Fibroblast of gingiva (primary cell): ENCODE data around the gene CDKN1C.
A peak's percentile ranks its signal among the peaks of the same experiment; 100 is the strongest.

Experiments
- DNase-seq: peaks from one replicate; pipeline ENCODE4 v3.0.0-alpha.2; 2011; ENCODE audit warnings: low read depth

Gene CDKN1C

DNA sequence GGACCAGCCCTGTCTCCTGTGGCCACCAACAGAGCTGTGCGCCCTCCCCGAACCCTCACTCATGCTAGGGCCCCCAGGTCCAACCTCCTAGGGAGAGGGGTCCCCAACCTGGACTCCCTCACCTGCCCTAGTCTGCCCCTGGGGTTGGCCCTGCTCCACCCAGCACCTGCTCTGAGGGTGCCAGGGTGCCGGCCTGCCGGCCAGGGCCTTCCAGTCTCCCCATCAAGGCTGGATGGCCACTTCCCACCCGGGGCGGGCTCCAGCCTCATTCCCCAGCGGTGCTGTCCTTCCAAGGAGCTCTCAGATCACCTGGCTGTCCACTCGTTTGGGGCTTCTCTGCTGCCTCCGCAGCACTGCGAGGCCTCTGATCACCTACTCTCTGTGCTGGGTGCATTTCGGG, 39.1 kb downstream of the CDKN1C start:
- no peak for DNase-seq

DNA sequence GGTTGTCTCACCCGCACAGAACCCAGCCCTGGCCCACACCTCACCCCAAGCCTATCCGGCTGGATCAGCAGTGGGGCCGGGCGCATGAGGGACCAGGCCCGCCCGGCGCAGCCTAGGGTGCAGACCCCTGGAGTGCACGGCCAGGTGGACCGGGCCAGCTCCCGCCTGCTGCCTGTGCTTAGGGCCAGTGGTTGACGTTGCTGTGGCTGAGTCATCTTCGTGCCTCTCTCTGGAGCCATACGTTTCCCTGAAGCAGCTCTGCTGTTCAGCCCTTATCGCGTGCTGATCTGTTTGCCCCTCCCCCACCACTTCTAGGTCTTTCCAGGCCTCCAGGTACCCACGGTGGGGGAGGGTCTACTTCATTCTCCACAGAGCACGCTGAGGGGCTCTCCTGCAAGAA, 39.5 kb downstream of the CDKN1C start:
- DNase-seq: no peak

DNA sequence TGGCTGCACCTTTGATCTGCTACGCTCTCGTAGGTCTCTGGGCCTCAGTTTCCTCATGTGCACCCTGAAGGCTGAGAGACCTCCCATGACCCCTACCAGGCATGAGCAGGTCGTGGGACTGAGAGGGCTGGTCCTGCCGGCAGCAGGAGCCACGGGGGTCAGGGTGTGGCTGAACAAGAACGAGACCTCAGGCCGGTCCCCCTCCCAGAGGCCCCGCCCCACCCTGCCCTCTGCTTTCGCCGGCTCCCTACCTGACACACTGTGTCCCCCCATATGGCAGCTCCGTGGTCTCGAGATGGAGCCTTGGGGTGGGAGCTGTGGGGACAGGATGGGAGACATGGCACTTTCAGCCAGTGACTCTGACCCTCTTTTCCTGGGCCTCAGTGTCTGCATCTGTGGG, 40.6 kb downstream of the CDKN1C start:
- DNase-seq: no peak

DNA sequence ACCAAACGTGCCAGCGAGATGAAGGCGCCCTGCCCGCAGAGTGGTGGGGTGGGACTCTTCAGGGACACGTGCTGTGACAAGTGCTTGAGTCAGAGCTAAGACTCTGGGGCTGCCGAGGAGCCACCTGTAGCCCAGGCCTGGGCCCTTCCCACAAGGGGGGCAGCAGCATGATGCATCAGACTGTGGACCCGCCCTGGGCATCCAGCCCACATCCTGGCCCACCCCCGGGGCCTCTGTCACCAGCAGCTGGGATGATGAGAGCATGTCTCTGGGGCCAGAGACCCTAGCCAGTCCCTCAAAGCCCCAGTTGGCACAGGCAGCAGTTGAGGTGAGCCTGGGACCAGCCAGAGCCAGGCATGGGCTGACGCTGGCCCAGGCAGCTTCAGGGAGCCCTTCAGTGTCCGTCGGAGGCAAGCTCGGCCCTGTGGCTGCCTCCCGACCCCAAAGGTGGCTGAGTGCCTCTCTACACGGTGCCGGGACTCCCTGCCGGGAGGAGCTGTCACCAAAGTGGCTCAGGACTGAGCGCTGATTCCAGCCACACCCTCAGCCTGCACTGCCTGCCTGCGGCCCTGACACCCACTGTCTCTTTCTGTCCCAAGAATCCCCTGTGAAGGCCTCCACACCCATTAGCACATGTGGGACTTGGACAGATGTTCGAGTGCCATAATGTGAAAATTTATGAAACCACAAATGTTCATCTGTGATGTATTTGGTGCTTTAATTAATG, 41.3 kb downstream of the CDKN1C start:
- no peak for DNase-seq

DNA sequence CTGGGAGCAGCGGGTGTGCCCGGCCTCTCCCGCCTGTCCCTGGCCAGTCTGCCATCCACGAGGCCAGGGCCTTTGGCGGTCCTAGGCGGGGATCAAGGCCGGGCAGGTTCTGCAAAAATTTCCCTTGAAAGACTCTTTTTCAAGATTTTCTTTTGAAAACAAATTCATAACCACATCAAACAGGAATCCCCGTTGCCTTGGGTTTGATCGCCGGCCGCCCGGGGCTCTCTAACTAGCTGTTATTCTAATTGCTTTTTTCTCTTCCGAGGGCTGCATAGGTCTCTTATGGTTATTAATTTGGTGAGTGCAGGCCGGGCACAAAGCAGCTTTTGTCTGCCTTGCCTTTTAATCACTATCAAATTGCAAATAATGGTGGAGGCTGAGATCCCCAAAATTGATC, 42.0 kb downstream of the CDKN1C start:
- no peak for DNase-seq

DNA sequence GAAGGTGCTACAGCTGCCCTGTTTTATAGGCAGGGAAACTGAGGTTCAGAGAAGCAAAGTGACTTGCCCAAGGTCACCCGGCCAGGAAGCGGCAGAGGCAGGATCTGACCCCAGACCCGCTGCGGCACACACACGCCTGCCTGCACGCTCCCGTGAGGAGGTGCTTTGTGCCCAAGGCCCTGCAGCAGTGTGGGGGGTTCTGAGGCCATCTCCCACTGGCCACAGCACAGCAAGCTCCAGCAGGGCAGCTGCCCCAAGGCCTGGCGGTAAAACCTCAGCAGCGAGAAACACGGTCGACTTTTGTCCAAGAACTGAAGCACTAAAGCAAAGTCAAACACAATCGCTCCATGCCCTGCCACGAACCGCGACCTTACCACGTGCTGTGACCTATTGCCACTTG, 42.7 kb downstream of the CDKN1C start:
- DNase-seq: no peak

DNA sequence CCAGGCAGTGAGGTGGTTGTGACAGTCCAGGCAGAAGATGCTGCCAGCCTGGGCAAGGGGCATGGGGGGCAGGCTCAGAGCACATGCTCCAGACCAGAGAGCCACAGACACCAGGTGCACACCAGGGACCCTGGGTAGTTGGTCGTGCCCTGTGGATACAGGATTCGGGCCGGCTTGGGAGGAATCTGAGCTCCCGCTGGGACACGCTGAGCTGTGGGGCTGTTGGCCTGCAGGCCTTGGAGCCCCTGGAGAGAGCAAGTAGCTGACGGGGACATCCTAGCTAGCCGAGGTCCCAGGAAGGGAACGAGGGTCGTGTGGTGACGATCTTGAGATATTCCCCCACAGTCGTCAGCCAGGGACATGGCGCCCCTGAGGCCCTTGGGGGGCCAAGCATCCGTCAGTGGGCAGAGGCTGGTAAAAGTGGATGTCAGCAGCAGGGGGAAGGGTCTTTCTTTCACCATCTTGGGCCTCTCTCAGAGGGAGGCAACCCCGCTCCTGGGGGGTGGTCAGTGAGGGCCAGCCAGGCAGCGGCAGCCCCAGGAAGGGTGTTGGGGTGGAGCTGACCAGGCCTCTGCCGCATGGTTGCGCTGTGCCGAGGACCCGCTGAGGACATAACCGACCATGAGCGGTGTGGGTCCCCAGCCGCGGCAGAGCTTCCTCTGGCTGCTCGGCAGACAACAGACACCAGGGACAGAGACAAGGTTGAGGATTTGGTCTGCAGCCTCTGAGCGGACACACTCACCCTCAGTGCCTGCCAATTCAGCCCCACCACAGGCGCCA, 44.0 kb downstream of the CDKN1C start:
- DNase-seq: no peak

DNA sequence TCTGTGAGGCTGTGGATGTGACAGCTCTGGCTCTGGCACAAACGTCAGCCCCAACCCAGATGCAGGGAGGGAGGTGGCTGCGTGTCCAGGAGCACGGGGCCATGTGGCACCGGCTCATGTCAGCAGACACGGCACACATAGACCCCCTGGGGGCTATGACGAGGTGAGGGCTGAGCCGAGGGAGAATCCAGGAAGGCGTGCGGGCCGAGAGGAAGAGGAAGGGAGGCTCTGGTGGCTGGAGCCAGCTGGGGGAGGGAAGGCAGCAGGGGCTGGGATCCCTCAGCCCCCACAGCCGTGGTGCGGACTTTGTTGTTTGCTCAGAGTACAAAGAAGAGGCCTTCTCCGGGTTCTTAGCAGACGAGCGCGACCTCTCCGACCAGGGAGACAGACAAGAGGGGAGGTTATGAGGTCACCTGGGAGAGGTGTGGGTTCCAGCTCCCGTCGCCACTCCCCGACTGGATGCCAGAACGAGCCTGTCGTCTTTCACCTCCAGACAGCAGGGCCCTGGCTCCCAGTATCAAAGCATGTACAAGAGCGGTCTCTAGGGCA, 46.1 kb downstream of the CDKN1C start:
- no peak for DNase-seq

DNA sequence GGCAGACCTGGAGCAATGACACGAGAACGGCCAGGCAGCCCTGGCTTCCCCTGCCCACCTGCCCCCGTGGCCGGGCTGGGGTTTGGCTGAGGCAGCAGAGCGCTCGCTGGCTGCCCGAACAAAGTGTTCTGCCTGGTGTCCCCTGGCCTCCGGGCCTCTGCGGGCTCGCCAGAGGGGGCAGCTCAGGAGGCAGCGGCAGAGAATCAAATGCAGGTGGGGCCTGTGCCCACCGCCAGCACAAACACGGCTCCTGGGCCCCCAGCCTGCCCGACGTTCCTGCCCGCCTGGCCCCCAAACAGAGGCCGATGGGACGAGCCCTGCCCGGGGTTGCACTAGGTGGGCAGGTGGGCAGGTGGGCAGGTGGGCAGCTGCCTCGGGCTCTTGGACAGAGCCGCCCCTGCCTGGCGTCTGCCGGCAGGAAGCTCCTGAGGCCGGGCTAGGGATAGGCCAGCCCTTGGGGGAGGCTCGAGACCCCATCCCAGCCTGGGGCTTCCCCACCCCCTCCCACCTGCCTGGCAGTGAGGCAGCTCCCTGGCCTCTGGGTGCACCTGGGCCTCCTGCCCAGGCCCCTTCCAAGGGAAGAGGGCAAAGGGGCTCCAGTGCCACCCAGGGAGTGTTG, 46.8 kb downstream of the CDKN1C start:
- DNase-seq: no peak

DNA sequence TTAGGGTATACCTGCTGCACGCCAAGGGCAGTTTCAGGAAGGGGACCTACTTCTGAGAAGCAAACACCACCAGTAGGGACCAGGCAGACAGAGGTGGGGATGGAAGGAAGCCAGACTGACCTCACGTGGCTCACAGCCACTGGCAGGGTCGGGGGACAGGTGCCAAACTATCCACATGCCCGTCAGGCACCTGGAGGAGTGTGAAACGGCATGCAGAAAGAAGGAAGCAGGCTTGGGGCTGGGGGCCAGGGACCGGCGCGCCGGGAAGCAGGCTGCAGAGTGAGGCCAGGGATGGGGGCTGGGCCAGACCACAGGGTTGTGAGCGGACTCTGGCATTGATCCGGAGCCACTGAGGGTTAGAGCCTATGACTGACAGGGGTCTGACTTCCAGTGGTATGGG, 47.5 kb downstream of the CDKN1C start:
- no peak for DNase-seq

DNA sequence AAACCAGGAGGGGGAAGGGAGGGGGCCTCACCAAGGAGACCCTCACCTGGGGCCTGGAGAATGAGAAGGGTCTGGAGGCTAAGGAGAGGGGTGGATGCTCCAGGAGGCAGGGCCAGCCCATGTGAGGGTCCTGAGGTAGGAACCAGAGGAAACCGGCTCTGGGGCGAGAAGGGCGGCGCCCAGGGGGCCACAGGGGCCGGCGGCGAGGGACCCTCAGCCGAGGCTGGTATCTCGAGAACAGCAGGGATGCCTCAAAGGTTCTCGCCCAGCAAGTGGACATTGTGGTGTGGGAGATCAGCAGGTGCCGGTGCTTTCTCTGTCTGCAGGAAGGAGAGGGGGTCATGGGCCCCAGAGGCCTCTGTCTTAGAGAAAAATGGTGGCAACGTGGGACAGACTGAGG, 47.9 kb downstream of the CDKN1C start:
- no peak for DNase-seq

DNA sequence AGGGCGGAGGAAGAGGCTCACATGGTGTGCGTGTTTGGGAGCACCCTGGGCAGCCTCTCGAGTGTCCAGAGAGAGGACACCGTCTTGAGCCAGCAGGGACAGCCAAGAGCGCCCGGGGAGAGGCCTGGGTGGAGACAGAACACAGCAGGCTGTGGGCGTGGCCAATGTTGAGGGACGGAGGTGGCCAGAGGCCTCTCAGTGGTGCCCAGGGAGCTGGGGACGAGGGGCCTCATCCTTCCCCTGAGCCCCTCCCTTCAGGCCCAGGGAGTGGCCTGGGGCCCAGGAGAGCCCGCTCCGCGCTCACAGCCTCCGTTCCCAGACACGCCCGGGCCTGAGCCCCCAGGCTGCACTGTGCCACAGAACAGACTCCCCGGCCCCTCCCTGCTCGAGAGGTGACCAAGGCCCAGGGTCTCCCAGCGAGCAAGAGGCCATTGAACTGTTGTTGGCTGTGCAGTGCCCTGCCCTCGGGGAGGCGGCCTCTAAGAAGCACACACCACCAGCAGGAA, 48.4 kb downstream of the CDKN1C start:
- DNase-seq: peak; percentile 33

DNA sequence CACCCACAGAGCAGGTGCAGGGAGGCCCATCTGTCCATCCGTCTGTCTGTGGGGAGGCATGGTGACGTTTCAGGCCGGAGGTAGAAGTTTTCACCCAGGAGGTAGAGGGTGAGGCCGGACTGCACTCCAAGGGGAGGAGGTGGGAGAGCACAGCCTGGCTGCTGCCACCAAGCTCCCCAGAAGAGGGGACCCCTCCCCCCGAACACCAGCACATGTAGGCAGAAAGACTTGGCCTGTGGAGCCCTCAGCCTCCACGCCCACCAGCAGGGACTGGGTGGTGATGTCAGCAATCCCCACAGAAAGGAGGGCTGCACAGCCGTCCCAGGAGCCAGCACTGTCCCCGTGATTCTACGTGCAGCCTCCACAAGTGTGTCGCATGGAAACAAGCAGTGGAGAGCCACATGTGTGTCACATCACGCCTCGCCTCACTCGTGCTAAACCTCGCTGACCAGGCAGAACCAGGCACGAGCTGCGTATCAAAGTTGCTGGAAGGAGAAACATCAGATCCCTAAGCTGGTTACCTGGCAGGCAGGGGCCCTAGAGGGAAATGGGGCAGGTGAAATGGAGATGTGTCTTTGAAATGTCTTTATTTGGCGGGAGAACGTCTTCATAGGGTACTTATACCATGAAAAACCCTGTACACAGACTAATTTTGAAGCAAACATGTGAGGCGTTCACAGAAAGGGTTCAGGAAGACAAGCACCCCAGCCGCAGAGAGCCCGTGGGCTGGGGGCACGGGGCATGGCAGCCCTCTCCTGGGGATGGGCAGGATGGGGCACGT, 49.1 kb downstream of the CDKN1C start:
- DNase-seq: no peak

DNA sequence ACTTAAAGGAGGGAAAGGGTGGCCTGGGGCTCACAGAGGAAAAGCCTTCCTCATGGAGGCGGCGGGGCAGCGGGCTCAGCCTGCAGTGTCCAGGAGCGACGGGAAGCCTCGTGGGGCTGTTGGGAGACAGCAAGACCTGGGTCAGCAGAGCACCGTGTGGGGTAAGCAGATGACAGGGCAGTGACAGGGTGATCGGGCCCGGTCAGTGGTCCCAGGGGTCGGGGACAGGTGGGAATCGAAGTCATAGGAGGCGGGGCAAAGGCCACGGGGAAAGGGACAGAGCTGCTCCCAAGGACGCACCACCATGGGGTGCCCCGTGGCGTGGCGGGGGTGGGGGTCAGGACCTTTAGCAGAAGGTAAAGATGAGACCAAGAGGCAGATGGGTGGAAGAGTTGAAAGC, 49.8 kb downstream of the CDKN1C start:
- DNase-seq: no peak

DNA sequence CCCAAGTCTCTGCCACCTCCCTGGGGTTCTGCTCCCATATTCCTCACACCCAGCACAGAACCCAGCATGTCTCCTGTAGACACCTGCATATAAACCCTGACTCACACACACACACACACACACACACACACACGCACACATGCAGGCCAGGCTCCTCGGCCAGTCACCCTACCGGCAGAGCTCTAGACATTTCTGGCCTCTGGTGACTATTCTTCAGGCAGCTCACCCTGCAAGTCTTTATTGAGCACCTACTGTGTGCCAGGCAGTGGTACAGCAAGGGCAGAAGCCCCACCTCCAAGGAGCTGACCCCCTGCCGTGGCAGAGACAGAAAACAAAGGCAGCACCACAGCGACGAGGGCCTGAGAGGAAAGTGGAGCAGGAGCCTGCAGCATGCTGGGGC, 50.3 kb downstream of the CDKN1C start:
- no peak for DNase-seq

DNA sequence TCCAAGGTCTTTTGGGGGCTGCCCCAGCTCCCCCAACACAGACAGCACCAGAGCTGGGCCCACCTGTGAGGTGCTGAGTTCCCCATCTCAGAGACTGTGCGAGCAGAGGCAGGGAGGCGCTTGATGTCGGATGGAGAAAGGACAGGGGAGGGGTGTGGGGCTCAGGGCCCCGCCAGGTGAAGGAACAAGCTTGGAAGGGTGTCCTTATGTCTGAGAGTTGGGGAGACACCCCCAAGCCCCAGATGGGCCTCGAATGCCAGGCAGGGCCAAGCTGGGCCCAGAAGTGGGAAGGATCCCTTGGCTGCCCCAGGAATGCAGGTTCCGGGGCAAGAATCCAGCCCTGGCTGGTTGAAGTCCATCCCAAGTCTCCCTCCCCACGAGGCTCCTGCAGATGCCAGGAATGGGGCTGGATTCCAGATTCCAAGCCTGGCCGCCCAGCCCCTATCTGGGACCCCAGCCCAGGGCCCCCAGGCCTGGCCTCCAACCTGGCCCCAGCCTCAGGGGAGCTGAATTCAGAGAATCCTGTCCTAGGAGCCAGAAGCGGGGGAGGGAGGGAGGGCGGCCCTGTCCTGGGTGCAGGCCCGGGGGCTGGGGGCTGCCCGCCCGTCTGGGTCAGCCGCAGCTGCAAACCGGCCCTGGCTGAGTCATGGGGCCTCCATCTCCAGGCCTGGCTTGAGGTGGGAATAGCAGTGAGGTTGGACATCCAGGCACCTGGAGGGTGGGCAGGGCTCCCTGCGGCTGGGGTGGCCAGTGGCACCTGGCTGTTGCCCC, 50.9 kb downstream of the CDKN1C start:
- no peak for DNase-seq

DNA sequence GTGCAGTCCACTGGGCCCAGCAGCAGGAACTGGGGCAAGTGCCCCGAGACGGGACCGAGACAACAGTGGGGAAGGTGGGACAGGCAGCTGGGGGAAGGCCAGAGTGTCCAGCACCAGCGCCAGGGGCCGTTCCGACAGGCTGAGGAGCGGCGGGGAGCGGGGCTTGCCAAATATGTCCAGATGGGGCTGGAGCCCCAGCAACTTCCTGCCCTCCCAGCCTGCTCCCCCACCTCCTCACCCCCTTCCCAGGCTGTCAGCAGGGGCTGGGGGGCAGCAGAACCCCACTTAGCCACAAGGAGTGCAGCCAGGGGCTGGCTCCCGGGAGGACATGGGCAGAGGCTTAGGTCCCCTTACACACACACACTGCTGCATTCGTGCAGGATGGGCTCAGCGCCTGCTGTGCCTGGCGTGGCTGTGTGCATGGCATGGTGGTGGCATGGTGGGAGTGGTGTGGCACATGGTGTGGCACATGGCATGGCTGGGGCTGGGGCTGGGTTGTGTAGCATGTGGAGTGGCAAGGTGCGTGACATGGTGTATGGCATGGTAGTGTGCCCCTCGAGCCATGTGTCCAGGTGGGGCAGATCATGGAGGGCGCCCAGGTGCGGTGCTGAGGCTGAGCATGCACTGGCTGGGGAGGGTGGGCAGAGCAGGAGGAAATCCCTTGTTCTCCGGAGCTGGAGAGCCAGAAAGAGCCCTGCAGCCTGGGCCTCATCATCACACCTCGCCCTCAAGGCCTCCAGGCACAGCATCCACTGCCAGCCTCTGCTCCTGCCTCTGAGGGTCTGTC, 51.7 kb downstream of the CDKN1C start:
- no peak for DNase-seq
